ENCODE results near the gene MB.

- TF ChIP-seq POLR2A (IDR thresholded peaks at IDR 0.05) (no peak), POLR2AphosphoS5 (IDR thresholded peaks at IDR 0.05) (no peak)
Measured at GRCh38 chr22:35618427-35619223, 1.5 kb upstream of the MB start.

Data from prostate gland (tissue), 1 donor.